DOHH2 (cell line): ENCODE measurements around the gene SCGB1D2.

ENCODE experiments used
- H3F3A ChIP-seq: fragments of 200-600 bp; sonication (generic), shearing (Covaris generic); 2 replicates; pipeline ENCODE4 v1.6.0; 2016; ENCODE audit warnings: antibody characterized with exemption, mild to moderate bottlenecking; ENCODE audit not compliant: control insufficient read depth, insufficient read depth
- H3K27ac ChIP-seq: fragments of 200-600 bp; sonication (generic); 2 replicates; pipeline ENCODE4 v1.5.1; 2014; ENCODE audit warnings: low read depth, mild to moderate bottlenecking, low read length, moderate library complexity
- H3K27me3 ChIP-seq: fragments of 200-600 bp; sonication (generic); 2 replicates; pipeline ENCODE4 v1.6.1; 2014; ENCODE audit warnings: mild to moderate bottlenecking, low read length, mixed read lengths; ENCODE audit not compliant: control insufficient read depth
- H3K36me3 ChIP-seq: fragments of 200-600 bp; sonication (generic); 2 replicates; pipeline ENCODE4 v1.6.1; 2014; ENCODE audit warnings: mild to moderate bottlenecking, low read length, moderate library complexity, mixed read lengths; ENCODE audit not compliant: control insufficient read depth
- H3K4me1 ChIP-seq: fragments of 200-600 bp; sonication (generic); 2 replicates; pipeline ENCODE4 v1.6.1; 2014; ENCODE audit warnings: mild to moderate bottlenecking, low read length, mixed read lengths; ENCODE audit not compliant: control insufficient read depth
- H3K4me2 ChIP-seq: fragments of 200-600 bp; sonication (generic); 2 replicates; pipeline ENCODE4 v1.6.0; 2014; ENCODE audit warnings: mild to moderate bottlenecking, low read length, moderate library complexity
- H3K4me3 ChIP-seq: fragments of 200-600 bp; sonication (generic); 2 replicates; pipeline ENCODE4 v1.5.1; 2014; ENCODE audit warnings: mild to moderate bottlenecking, low read length, mixed read lengths
- H3K79me2 ChIP-seq: fragments of 200-600 bp; sonication (generic); 2 replicates; pipeline ENCODE4 v1.6.1; 2014; ENCODE audit warnings: mild to moderate bottlenecking, low read length, mixed read lengths; ENCODE audit not compliant: control insufficient read depth
- H3K9me2 ChIP-seq: fragments of 200-600 bp; sonication (generic); replicated peaks from 2 replicates; pipeline ENCODE4 v1.6.1; 2014; ENCODE audit warnings: mild to moderate bottlenecking, low read length, mixed read lengths; ENCODE audit not compliant: control insufficient read depth
- H3K9me3 ChIP-seq: fragments of 200-600 bp; sonication (generic); 2 replicates; pipeline ENCODE4 v1.6.1; 2014; ENCODE audit warnings: antibody characterized with exemption, low read length, mixed read lengths; ENCODE audit not compliant: control insufficient read depth, insufficient read depth
- H4K20me1 ChIP-seq: fragments of 200-600 bp; sonication (generic); 2 replicates; pipeline ENCODE4 v1.6.0; 2014; ENCODE audit warnings: low read depth, mild to moderate bottlenecking, antibody characterized with exemption, low read length, moderate library complexity; ENCODE audit not compliant: control insufficient read depth, insufficient read depth
- EZH2phosphoT487 ChIP-seq: fragments of 200-600 bp; sonication (generic); IDR thresholded peaks from 2 replicates; pipeline ENCODE4 v1.6.1; 2017; ENCODE audit warnings: borderline replicate concordance, mild to moderate bottlenecking, antibody characterized with exemption, low read length, moderate library complexity, mixed read lengths
- TF ChIP-seq, protein P1 (sequence below): fragments of 200-600 bp; sonication (generic); IDR thresholded peaks from one replicate; pipeline ENCODE4 v1.5.1; 2014; ENCODE audit warnings: antibody characterized with exemption, mild to moderate bottlenecking, low read depth, low read length; ENCODE audit not compliant: poor library complexity, severe bottlenecking

The SCGB1D2 gene

DNA sequence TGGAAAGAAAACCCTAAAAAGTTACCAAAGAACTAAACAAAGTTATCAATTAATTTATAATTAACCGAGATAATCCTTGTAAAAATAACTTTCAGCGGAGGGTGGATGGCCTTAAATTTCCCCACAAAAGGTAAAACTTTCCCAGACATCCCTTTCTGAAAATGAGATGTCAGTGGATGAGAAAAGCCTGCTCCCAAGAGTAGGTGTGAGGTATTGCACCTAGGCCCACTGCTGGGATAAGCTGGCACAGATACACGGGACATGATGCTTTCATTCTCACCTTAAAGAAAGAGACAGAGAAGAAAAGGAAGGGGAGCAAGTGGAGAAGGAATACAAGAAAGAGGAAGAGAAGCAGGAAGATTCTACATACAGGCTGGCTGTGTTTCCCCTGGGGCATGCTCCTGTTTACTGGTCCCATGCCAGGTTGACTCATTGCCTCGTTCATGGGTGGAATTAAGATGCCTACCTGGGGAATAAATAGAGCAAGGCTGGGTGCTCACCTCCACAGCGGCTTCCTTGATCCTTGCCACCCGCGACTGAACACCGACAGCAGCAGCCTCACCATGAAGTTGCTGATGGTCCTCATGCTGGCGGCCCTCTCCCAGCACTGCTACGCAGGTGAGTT lies 27.7 kb downstream of the SCGB1D2 start, which contains the start of gene SCGB2A2:
TSS of gene SCGB2A2 (plus strand) at position 505 of the 625 bp plus-strand sequence. CDS start at position 564, 59 bp downstream.
- Histone ChIP-seq H3K27ac (no peak within 1 kb of the TSS), H3K79me2 (no peaks in the 10 kb centered on the region), H3K4me2 (no peak within 1 kb of the TSS), H3K4me1 (no peaks in the 10 kb centered on the region), H3K36me3 (no peaks in the 10 kb centered on the region), H3K9me3 (no peaks in the 10 kb centered on the region), H3F3A (no peaks in the 10 kb centered on the region), H3K9me2 (no peaks in the 10 kb centered on the region), H3K4me3 (no peak within 1 kb of the TSS), H3K27me3 (0 out of 2 replicates have a peak, but pooled peaks cover 2% of the 10 kb centered on the region), H4K20me1 (no peaks in the 10 kb centered on the region)
- no peak for TF ChIP-seq EZH2phosphoT487
- TF ChIP-seq, protein P1, sequence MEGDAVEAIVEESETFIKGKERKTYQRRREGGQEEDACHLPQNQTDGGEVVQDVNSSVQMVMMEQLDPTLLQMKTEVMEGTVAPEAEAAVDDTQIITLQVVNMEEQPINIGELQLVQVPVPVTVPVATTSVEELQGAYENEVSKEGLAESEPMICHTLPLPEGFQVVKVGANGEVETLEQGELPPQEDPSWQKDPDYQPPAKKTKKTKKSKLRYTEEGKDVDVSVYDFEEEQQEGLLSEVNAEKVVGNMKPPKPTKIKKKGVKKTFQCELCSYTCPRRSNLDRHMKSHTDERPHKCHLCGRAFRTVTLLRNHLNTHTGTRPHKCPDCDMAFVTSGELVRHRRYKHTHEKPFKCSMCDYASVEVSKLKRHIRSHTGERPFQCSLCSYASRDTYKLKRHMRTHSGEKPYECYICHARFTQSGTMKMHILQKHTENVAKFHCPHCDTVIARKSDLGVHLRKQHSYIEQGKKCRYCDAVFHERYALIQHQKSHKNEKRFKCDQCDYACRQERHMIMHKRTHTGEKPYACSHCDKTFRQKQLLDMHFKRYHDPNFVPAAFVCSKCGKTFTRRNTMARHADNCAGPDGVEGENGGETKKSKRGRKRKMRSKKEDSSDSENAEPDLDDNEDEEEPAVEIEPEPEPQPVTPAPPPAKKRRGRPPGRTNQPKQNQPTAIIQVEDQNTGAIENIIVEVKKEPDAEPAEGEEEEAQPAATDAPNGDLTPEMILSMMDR: no peak

- no peaks in the 10 kb centered on the region for H4K20me1 ChIP-seq
- no peaks in the 10 kb centered on the region for H3K4me1 ChIP-seq
Measured at GRCh38 chr11:62273284-62273683, 31.2 kb downstream of the SCGB1D2 start.

GRCh38 chr11:62273789-62274275 lies 31.8 kb downstream of the SCGB1D2 start:
- Histone ChIP-seq H3K9me2 (no peaks in the 10 kb centered on the region), H3K4me3 (no peak overlapping the region), H4K20me1 (no peaks in the 10 kb centered on the region), H3K4me2 (no peak overlapping the region), H3F3A (no peaks in the 10 kb centered on the region), H3K4me1 (no peaks in the 10 kb centered on the region), H3K27me3 (0 out of 2 replicates have a peak, but pooled peaks cover 2% of the 10 kb centered on the region), H3K36me3 (no peaks in the 10 kb centered on the region), H3K27ac (no peak overlapping the region), H3K9me3 (no peaks in the 10 kb centered on the region), H3K79me2 (no peaks in the 10 kb centered on the region)
- no peak for TF ChIP-seq EZH2phosphoT487
- TF ChIP-seq, protein P1: no peak

More at GRCh38 chr11:62273284-62273683, 31.2 kb downstream of the SCGB1D2 start:
- Histone ChIP-seq H3K9me2 (no peaks in the 10 kb centered on the region), H3F3A (no peaks in the 10 kb centered on the region), H3K27ac (no peak overlapping the region), H3K4me2 (no peak overlapping the region), H3K27me3 (0 out of 2 replicates have a peak, but pooled peaks cover 2% of the 10 kb centered on the region), H3K4me3 (no peak overlapping the region), H3K79me2 (no peaks in the 10 kb centered on the region), H3K36me3 (no peaks in the 10 kb centered on the region), H3K9me3 (no peaks in the 10 kb centered on the region)
- TF ChIP-seq EZH2phosphoT487: no peak
- TF ChIP-seq, protein P1: no peak
